ENCODE measurements around the gene STRIP1. TPM values are rescaled to one million over a fixed set of nuclear protein-coding genes. Genes with fewer than 3 reads are reported as not detected.

STRIP1 gene
- total RNA-seq, 1 donor from 2014 or later: 18.1 TPM

- Histone ChIP-seq H3K4me1 (peaks cover 81% of the 10 kb centered on the region), H3K36me3 (peaks cover under 1% of the 10 kb centered on the region), H3K4me3 (peak overlapping the region; percentile 40), H3K27ac (replicated peaks) (peak overlapping the region; percentile 82), H3K27me3 (ENCODE audit: low read depth) (no peaks in the 10 kb centered on the region), H3K9me3 (replicated peaks) (no peaks in the 10 kb centered on the region)
- TF ChIP-seq CTCF (IDR thresholded peaks at IDR 0.05; ENCODE audit: borderline replicate concordance): no peak
- intact Hi-C loops (cut with micrococcal nuclease): no loop called here
- peak; percentile 51 for DNase-seq
These were observed 30.5 kb upstream of the STRIP1 start for GRCh38 chr1:110003747-110004428.

DNA sequence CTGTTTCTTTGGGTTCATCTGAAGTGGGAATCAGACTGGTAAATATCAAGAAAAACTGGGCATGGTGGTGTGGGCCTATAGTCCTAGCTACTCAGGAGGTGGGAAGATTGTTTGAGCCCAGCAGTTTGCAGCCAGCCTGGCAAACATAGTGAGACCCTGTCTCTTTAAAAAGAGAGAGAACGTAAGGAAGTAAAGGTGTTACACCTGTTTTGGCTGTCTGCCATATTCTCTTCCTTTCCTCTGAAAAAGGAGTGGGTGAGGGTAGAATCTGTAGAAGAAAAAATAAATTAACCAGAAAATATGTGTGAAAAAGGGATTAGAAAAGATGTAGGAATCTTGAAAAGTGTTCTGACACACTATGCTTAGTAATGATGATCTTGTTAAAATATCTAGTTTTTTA is 29.8 kb upstream of the STRIP1 start:
- intact Hi-C loops (cut with micrococcal nuclease): no loop called here
- no peaks in the 10 kb centered on the region for H3K27me3 ChIP-seq (ENCODE audit: low read depth)
- TF ChIP-seq CTCF (IDR thresholded peaks at IDR 0.05; ENCODE audit: borderline replicate concordance): no peak
- no peaks in the 10 kb centered on the region for H3K9me3 ChIP-seq (replicated peaks)
- no peak for DNase-seq
- peak overlapping the region; percentile 40 for H3K4me3 ChIP-seq
- peak overlapping the region; percentile 82 for H3K27ac ChIP-seq (replicated peaks)
- H3K36me3 ChIP-seq: peaks cover 7% of the 10 kb centered on the region
- H3K4me1 ChIP-seq: peaks cover 81% of the 10 kb centered on the region

- Histone ChIP-seq H3K4me3 (peak overlapping the region; percentile 2), H3K27ac (replicated peaks) (peak overlapping the region; percentile 82), H3K27me3 (ENCODE audit: low read depth) (no peaks in the 10 kb centered on the region), H3K36me3 (peaks cover 21% of the 10 kb centered on the region), H3K4me1 (peaks cover 72% of the 10 kb centered on the region), H3K9me3 (replicated peaks) (no peaks in the 10 kb centered on the region)
- no peak for DNase-seq
- no peak for TF ChIP-seq CTCF (IDR thresholded peaks at IDR 0.05; ENCODE audit: borderline replicate concordance)
- intact Hi-C loops (cut with micrococcal nuclease): no loop called here
These were observed 28.5 kb upstream of the STRIP1 start for GRCh38 chr1:110005971-110006370.

DNA sequence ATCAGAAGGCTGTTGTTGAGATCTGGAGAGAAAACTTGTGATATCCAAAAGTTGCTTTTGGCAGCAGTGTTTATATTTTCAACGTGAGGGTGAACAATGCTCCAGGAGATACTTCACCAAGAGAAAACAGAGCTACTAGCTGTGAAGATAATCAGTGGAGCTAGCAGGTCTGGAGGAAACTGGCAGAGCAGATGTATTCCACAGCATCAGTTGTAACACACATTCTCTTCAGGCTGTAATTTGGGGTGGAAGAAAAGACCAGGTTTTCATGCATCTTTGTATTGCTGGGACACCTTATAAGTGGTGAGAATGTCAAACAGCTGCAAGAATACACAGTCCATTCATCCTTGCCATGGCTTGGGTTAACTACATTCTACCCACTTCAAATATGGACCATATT is 27.9 kb upstream of the STRIP1 start:
- Histone ChIP-seq H3K4me3 (no peak overlapping the region), H3K27ac (replicated peaks) (peak overlapping the region; percentile 82), H3K9me3 (replicated peaks) (no peaks in the 10 kb centered on the region), H3K36me3 (peaks cover 27% of the 10 kb centered on the region), H3K4me1 (peaks cover 72% of the 10 kb centered on the region), H3K27me3 (ENCODE audit: low read depth) (no peaks in the 10 kb centered on the region)
- no peak for DNase-seq
- no peak for TF ChIP-seq CTCF (IDR thresholded peaks at IDR 0.05; ENCODE audit: borderline replicate concordance)
- intact Hi-C loops (cut with micrococcal nuclease): no loop called here

GRCh38 chr1:110007046-110007830 is 27.2 kb upstream of the STRIP1 start:
- H3K4me3 ChIP-seq: no peak overlapping the region
- peaks cover 34% of the 10 kb centered on the region for H3K36me3 ChIP-seq
- intact Hi-C loops (cut with micrococcal nuclease): no loop called here
- H3K27ac ChIP-seq (replicated peaks): peak overlapping the region; percentile 82
- TF ChIP-seq CTCF (IDR thresholded peaks at IDR 0.05; ENCODE audit: borderline replicate concordance): no peak
- peaks cover 70% of the 10 kb centered on the region for H3K4me1 ChIP-seq
- H3K9me3 ChIP-seq (replicated peaks): no peaks in the 10 kb centered on the region
- DNase-seq: no peak
- no peaks in the 10 kb centered on the region for H3K27me3 ChIP-seq (ENCODE audit: low read depth)
